ENCODE results near the gene RAB11FIP5.
A peak's percentile ranks its signal among the peaks of the same experiment; 100 is the strongest.

Gene RAB11FIP5

DNA sequence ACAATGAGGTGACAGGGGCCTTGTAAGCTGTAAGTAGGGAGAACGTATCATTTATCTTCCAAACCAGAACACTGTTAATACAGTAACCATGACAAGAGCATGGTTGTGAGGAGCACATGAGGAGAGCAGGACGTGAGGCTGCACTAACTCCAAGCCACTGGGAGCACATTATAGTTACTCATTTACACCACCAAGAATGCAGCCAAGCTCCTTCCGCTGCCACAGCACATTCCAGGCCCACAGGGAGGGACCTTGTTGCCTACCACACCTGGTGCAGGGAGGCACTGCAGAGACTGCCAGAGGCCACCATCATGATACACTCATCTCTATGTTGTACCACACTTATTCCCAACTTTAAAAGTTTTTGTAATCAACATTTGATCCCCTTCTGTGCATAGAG, 27.8 kb downstream of the RAB11FIP5 start:
- no peak for DNase-seq (ENCODE audit: low read depth, low spot score)

DNA sequence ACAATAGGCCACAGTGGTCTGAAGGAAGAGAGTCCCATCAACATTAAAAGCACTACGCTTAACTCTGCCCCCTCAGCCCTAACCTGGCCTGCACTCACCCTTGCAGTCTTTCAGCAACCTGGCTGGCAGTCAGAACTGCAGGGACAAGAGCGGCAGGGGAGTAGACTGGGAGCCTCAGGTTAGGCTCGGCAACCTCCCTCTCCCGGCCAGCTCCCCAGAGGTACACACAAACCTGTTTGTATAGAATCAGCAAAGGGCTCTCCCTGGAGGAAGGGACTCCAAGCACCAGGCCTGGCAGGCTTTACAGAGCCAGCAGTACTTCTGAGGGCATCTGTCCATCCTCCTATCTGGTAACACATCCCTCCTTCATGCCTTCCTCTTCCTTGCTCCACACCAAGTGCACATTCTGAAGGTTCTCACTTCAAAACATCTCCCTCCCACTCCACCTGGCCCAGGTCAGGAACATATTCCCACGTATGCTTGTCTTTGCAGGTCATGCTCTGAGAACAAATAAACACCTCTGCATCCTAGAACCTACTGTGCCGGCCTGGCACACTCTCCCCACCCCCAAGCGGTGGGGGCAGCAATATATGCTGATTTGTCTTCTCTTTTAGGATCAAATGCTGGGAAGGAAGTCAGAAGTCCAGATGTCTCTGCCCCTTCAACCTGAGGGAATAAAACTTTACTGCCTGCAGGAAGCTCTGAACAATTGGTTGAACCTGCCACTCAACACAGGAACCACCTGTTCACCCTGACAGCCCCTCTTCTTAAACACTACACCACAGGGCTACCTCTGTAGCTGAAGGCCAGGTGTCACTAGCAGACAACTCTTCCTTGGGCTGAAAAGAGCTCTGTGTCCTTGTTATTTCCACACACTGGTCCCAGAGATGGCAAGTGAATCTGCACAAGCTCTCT, 28.6 kb downstream of the RAB11FIP5 start:
- DNase-seq (ENCODE audit: low read depth, low spot score): no peak

- no peak for DNase-seq (ENCODE audit: low read depth, low spot score)
Measured at GRCh38 chr2:73082523-73083410, 30.0 kb downstream of the RAB11FIP5 start.

DNA sequence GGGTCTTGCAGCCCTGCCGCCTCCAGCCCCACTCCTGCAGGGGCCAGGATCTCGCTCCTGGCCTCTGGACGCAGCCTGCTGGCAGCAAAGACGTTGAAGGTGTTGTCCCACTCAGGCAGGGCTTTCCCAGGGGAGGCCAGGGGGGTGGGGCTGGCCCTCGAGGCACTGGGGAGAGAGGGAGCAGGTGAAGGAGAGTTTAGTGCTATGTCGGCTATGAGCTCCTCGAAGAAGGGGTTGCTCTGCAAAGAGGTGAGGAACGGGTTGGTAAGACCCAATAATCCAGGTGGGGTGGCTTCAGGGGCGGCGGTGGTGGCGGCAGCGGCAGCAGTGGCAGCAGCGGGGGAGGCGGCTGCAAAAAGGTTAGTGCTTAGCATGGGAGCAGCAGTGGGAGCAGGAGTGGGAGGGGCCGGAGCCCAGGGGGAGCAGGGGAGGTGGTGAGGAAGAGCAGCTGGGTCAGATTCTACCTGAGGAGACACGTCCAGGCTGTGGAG, 31.5 kb downstream of the RAB11FIP5 start:
- DNase-seq (ENCODE audit: low read depth, low spot score): no peak

DNA sequence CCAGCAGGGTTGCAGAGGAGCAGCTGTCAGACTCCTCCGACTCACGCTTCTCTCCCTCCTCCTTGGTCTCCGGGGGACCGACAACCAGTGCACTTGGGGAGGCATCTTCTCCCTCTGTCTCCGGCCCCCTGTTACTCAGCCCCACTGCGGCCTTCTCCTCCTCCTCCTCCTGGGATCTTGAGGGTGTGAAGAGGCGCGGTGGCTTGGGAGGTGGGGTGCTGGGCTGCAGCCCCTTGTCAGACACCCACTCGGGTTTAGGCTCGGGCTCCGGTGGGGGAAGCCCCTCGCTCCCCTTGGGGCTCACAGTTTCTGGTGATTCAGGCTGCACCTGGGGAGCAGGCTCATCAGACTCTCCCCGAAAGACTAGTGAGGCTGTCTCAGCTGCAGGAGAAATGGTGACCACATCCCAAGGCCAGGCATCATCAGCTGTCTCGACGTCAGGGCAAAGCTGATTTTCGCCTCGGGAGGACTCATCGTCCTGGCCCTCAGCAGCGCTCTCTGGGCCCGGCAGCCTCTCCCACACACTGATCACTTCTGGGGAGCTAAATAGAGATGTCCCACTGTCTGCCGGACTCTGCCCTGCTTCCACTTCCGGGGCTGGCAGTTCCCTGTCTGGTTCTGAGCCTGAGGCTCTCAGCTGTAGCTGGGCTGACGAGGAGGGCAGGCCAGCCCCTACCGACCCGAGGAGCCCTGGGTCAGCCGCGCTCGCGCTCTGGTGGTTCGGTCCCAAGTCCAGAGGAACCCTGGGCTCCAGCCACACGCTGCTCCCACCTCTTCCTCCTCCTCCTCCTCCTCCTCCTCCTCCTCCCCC, 32.2 kb downstream of the RAB11FIP5 start:
- DNase-seq (ENCODE audit: low read depth, low spot score): no peak

DNA sequence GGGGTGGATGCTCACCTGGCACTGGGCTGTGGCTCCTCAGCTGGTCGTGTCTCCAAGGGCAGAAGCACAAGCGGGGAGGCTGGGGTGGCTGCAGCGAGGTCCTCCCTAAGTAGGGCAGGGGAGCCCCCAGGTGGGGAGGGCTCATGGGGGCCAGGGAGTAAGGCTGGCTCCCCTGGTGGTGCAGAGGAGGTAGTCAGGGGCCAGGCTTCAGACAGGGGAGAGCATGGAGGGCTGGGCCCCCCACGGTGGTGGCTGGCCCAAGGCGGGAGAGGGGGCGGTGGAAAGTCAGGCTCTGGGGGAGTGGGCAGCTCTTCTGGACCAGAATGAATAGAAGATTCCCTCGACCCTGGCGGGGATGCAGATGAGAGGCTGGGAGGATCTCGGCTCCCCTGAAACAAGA, 33.1 kb downstream of the RAB11FIP5 start:
- no peak for DNase-seq (ENCODE audit: low read depth, low spot score)

DNA sequence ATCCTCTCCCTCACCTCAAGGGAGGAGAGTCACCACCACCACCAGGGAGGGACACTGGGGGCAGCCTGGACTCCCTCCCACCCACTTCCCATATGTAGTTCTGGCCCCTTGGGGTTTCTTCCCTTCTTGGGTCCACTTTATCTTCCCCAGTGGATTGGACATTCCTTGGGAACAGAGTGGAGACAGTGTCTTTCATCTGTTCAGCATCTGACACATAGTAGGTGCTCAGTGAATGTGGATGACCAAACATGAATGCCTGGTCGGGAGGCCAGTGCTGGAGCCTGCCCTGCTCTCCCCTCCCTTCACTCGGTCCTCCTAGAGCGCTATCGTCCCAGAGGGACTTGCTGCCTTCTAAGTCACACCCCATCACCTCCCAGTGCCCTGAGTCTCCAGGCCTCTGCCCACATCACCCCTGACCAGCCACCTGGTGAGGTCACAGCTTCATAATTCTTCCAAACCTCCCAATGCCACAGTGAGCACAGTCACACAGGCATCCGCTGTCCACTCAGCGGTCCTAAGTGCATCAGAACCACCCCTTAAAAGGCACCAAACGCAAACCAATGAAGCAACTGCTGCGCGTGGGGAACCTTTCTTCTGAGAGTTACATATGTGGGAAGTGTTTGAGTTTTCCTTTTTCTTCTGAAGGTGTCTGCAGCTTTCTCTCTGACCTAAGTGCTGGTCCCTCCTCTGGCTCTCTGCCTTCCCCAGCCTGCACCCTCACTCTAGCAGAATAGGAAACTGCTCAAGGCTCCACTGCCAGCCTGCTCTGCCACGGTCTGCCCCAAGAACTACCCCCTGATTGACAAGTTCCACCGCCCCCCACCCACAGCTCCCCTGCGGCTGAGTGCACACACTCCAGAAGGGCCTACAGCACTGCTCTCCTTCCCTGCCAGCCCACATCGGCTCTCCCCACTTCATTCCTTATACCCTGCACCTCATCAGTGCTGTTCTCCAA, 34.0 kb downstream of the RAB11FIP5 start:
- no peak for DNase-seq (ENCODE audit: low read depth, low spot score)

GRCh38 chr2:73077424-73077795, 35.3 kb downstream of the RAB11FIP5 start:
- no peak for DNase-seq (ENCODE audit: low read depth, low spot score)

DNA sequence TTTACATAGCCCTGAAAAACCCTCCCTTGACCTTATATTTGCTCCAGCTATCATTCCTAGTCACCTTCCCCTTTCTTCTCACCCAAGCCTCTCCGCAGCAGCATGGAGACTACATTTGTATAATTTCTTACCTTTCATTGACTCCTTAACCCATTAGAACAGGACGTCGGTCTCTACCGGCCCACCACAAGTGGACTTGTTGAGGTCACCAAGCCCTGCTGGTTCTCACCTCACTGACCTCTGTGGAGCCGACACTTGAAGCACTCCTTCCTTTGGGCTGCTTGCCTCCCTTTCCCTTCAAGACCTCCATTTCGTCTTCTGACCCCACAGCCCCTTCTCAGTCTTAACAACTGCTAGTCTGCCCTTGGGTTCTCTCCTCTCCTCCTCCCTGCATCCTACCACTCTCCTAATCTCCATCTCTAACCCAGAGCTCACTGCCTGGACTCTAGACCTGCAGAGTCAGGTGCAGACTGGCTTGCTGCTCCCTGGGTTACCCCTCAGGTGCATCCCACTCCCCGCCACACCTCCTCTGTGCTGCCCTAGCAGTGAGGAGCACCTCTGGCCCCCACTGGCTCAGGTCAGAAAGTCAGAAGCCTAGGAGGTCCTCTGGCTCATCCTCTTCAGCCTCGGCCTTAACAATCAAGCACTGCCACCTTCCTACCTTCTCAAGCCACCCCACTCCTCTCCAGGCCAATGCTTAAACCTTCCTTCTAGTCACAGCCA, 35.9 kb downstream of the RAB11FIP5 start:
- DNase-seq (ENCODE audit: low read depth, low spot score): no peak

- DNase-seq (ENCODE audit: low read depth, low spot score): no peak
Measured at GRCh38 chr2:73075477-73076373, 37.0 kb downstream of the RAB11FIP5 start.

- no peak for DNase-seq (ENCODE audit: low read depth, low spot score)
Measured at GRCh38 chr2:73074110-73075069, 38.4 kb downstream of the RAB11FIP5 start.

DNA sequence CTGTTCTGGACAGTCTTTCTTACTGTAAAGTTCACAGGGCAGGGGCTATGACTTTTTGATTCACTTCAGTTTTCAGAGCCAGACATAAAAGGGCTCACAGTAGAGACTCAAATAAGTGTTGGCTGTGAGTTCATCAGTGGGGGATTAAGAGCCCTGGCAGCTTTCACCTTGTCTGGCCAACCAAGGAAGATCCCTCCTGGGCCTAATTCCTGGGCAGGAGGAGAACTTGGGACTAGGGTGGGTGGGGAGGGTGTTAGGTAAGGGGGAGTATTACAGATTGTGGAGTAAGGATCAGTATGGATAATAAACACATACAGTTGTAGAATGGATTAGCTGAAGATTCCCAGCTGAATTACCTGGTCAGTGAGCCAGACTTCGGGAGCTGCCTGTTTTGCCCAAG, 40.3 kb downstream of the RAB11FIP5 start:
- DNase-seq (ENCODE audit: low read depth, low spot score): no peak

GRCh38 chr2:73072129-73072395, 40.7 kb downstream of the RAB11FIP5 start:
- no peak for DNase-seq (ENCODE audit: low read depth, low spot score)

GRCh38 chr2:73071360-73072128, 41.2 kb downstream of the RAB11FIP5 start, which contains the start of gene SFXN5:
SFXN5 (minus strand) TSS chr2:73071712; CDS start chr2:73071705, 7 bp downstream.
- DNase-seq (ENCODE audit: low read depth, low spot score): peak; percentile 83

GRCh38 chr2:73070643-73071359, 41.9 kb downstream of the RAB11FIP5 start:
- DNase-seq (ENCODE audit: low read depth, low spot score): no peak
